GM12872 (cell line): ENCODE measurements around the gene PLEKHA5.

Source experiments
- TF ChIP-seq, protein P1 (sequence below): IDR thresholded peaks from 3 replicates; pipeline ENCODE4 v1.5.1; 2011; ENCODE audit warnings: low read depth, mild to moderate bottlenecking, low read length, moderate library complexity; ENCODE audit not compliant: insufficient read depth

Gene PLEKHA5

GRCh38 chr12:19129486-19130223 is at the start of gene PLEKHA5:
TSS of gene PLEKHA5 (plus strand) at chr12:19129733. CDS start at chr12:19129800, 67 bp downstream.
- TF ChIP-seq, protein P1, sequence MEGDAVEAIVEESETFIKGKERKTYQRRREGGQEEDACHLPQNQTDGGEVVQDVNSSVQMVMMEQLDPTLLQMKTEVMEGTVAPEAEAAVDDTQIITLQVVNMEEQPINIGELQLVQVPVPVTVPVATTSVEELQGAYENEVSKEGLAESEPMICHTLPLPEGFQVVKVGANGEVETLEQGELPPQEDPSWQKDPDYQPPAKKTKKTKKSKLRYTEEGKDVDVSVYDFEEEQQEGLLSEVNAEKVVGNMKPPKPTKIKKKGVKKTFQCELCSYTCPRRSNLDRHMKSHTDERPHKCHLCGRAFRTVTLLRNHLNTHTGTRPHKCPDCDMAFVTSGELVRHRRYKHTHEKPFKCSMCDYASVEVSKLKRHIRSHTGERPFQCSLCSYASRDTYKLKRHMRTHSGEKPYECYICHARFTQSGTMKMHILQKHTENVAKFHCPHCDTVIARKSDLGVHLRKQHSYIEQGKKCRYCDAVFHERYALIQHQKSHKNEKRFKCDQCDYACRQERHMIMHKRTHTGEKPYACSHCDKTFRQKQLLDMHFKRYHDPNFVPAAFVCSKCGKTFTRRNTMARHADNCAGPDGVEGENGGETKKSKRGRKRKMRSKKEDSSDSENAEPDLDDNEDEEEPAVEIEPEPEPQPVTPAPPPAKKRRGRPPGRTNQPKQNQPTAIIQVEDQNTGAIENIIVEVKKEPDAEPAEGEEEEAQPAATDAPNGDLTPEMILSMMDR = no peak

DNA sequence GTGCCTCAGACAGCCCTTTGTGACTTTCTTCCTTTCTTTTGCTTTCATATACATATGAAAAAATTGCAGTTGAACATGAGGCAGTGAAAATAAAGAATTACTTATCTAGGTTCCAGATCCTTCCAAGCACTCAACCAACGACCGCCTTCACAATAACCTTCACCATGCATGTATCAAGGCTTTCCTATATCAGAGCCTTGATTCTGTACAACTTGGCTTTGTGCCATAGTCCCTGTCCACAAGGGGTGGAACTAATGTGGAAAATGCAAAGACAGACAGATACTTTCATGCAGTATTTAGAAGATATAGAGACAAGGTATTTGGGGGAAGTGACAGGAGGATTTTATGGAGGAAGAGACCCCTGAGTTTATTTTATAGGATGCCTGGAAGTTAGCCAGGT is 48.6 kb upstream of the PLEKHA5 start:
- TF ChIP-seq, protein P1 = no peak

DNA sequence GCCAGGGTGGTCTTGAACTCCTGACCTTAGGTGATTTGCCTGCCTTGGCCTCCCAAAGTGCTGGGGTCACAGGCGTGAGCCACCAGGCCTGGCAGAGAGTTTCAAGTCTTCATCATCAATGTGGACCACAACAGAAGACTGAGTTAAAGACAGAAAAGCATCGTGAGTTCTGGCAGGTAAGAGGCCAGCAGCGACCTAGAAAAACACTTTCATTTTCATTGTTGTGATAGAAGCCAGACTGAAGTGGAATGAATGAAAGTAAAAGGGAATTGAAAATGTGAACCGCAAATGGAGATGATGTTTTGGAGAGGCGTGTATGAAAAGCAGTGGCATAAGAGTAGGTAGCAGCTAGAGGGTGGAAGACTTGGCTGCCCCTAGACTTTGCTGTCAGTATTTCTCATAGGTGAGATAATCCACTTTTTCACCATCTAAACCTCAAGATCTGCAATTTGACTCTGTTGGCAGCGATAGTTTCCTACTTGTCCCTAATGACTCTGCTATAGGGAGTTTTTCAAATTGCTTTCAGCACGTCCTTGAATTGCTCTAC is 47.1 kb upstream of the PLEKHA5 start:
- TF ChIP-seq, protein P1 = no peak

DNA sequence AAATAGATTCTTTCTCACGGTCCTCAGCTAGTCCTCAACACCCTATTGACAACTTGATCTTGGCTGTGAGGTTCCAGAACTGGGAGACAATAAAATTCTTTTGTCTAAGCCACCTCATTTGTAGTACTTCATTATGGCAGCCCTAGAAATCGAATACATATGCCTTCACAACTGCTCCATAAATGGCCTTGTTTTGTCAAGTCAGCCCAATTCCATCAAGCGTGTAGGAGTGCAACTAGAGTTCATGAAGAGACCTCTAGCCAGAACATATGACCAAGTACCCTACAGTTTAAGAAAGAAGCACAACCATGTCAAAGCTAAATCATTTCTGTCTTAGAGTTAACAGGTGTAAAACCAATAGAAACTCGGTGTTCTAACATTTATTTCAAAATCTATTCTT is 45.0 kb upstream of the PLEKHA5 start:
- TF ChIP-seq, protein P1 = no peak

DNA sequence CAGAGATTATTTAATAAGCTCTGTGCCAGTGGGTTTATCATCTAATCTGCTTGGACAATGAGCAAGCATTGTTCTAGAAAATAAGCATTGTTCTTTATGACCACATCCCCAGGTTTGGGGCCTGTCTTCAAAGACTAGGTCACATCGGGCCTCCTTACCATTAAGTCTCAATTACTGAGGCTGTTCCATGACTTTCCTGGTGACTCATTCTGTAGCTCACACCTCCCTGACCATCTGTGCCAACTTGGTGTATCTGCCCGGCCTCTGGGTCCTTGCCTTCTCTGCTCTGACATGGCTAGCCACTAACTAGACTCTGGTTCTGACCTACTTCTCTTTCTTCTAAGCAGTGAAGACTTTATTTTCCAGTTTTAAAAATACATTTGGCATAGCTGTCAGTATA is 44.4 kb upstream of the PLEKHA5 start:
- TF ChIP-seq, protein P1 = no peak

DNA sequence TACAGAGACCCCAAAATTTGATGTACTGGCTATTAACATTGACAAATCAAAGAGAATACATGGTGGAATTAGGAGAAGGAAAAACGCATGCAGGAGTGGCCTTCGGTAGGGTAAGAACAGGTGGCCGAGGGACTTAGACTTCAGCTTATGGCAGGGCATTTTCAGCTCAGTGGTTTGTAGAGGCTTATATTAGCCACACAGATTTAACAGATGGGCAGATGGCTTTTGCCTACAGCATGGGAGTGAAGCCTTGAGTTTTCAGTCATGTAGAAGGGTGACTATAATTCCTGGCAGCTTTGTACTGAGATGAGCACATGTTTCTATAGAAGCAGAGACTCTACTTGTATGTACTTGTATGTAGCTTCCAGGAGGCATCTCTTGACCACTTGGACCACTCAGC is 40.9 kb upstream of the PLEKHA5 start:
- TF ChIP-seq, protein P1 = no peak

GRCh38 chr12:19093218-19093617 is 36.3 kb upstream of the PLEKHA5 start:
- TF ChIP-seq, protein P1 = no peak
